DND-41 (cell line): ENCODE data around the gene AK6.

Experiments used
- ATAC-seq: fragments of 200-7000 bp; cut with Tn5 transposase; 3 replicates; pipeline ENCODE4 v1.9.1; 2021; ENCODE audit warnings: low read depth; ENCODE audit not compliant: insufficient read depth
- DNase-seq: peaks from one replicate; pipeline ENCODE4 v3.0.0-alpha.2; 2020
- H2AFZ ChIP-seq: 2 replicates; pipeline ENCODE4 v1.6.0; 2012; ENCODE audit warnings: low read depth, low read length
- H3K27ac ChIP-seq: 2 replicates; pipeline ENCODE4 v1.5.1; 2012; ENCODE audit warnings: low read length, inconsistent platforms
- H3K27me3 ChIP-seq: fragments of 200-600 bp; sonication (generic); 2 replicates; pipeline ENCODE4 v1.6.0; 2012; ENCODE audit warnings: low read length, mild to moderate bottlenecking, inconsistent platforms; ENCODE audit not compliant: insufficient read depth, poor library complexity
- H3K36me3 ChIP-seq: 2 replicates; pipeline ENCODE4 v1.5.1; 2012; ENCODE audit warnings: low read length, inconsistent platforms; ENCODE audit not compliant: insufficient read depth
- H3K4me1 ChIP-seq: 2 replicates; pipeline ENCODE4 v1.5.1; 2012; ENCODE audit warnings: mild to moderate bottlenecking, low read length; ENCODE audit not compliant: insufficient read depth
- H3K4me2 ChIP-seq: 2 replicates; pipeline ENCODE4 v1.6.0; 2012; ENCODE audit warnings: mild to moderate bottlenecking, moderate library complexity, low read length, inconsistent platforms; ENCODE audit not compliant: insufficient read depth
- H3K4me3 ChIP-seq, 2 experiments: fragments of 200-600 bp in 1 of 2; shearing (Covaris generic) in 1 of 2; 2 replicates each; pipeline ENCODE4 v1.5.1; 2012 to 2016; ENCODE audit warnings: inconsistent platforms in 2 of 2, low read length in 2 of 2, mild to moderate bottlenecking in 2 of 2, low read depth in 1 of 2, moderate library complexity in 1 of 2
- H3K79me2 ChIP-seq: 2 replicates; pipeline ENCODE4 v1.6.0; 2012; ENCODE audit warnings: low read length, inconsistent platforms; ENCODE audit not compliant: insufficient read depth
- H3K9ac ChIP-seq: 2 replicates; pipeline ENCODE4 v1.6.0; 2012; ENCODE audit warnings: low read depth, mild to moderate bottlenecking, inconsistent platforms, low read length, moderate library complexity
- H3K9me3 ChIP-seq: 2 replicates; pipeline ENCODE4 v1.5.1; 2012; ENCODE audit warnings: low read length, moderate library complexity, mild to moderate bottlenecking, inconsistent platforms; ENCODE audit not compliant: insufficient read depth, severe bottlenecking
- H4K20me1 ChIP-seq: 2 replicates; pipeline ENCODE4 v1.6.0; 2012; ENCODE audit warnings: low read length; ENCODE audit not compliant: insufficient read depth
- EZH2 ChIP-seq: IDR thresholded peaks from 3 replicates; pipeline ENCODE4 v1.6.1; 2012; ENCODE audit warnings: borderline replicate concordance, low read depth, mild to moderate bottlenecking, moderate library complexity, low read length, inconsistent platforms; ENCODE audit not compliant: severe bottlenecking
- TF ChIP-seq, protein P1 (sequence below): IDR thresholded peaks from 2 replicates; pipeline ENCODE4 v1.5.1; 2012; ENCODE audit warnings: borderline replicate concordance, low read length, moderate library complexity, mild to moderate bottlenecking; ENCODE audit not compliant: poor library complexity, severe bottlenecking; ENCODE audit errors: extremely low read depth

The AK6 gene

GRCh38 chr5:69309380-69309779, 59.9 kb downstream of the AK6 start:
- no peak for ATAC-seq
- Histone ChIP-seq H3K9me3 (peaks cover 6% of the 10 kb centered on the region), H3K27ac (no peak overlapping the region), H2AFZ (no peak overlapping the region), H3K9ac (no peak overlapping the region), H3K4me3 (no peak overlapping the region), H3K79me2 (no peaks in the 10 kb centered on the region), H3K27me3 (no peaks in the 10 kb centered on the region), H4K20me1 (no peaks in the 10 kb centered on the region), H3K4me1 (no peaks in the 10 kb centered on the region), H3K4me2 (no peak overlapping the region), H3K36me3 (peaks cover 57% of the 10 kb centered on the region)
- DNase-seq = no peak
- no peak for TF ChIP-seq EZH2
- TF ChIP-seq, protein P1, sequence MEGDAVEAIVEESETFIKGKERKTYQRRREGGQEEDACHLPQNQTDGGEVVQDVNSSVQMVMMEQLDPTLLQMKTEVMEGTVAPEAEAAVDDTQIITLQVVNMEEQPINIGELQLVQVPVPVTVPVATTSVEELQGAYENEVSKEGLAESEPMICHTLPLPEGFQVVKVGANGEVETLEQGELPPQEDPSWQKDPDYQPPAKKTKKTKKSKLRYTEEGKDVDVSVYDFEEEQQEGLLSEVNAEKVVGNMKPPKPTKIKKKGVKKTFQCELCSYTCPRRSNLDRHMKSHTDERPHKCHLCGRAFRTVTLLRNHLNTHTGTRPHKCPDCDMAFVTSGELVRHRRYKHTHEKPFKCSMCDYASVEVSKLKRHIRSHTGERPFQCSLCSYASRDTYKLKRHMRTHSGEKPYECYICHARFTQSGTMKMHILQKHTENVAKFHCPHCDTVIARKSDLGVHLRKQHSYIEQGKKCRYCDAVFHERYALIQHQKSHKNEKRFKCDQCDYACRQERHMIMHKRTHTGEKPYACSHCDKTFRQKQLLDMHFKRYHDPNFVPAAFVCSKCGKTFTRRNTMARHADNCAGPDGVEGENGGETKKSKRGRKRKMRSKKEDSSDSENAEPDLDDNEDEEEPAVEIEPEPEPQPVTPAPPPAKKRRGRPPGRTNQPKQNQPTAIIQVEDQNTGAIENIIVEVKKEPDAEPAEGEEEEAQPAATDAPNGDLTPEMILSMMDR = no peak

GRCh38 chr5:69308046-69308553, 61.2 kb downstream of the AK6 start:
- no peak for ATAC-seq
- no peak overlapping the region for H3K27ac ChIP-seq
- TF ChIP-seq, protein P1 = no peak
- TF ChIP-seq EZH2 = no peak

DNA sequence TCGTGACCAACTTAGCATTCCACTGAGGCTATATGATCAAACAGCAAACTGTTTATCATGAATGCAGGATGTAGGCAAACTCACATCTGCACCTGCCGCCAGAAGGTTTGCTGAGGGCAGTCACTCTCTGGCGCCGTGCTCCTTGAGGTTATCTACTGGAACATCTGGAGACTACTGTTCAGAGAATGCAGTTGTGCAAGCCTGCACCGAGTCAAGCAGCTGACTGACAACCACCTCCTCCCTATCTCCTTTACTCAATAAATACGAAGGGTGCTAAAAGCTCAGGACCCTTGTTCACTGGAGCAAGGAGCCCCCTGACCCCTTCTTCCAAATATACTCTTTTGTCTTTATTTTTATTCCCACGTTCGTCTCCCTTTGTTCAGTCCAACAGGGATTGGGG, 63.8 kb downstream of the AK6 start:
- peaks cover 35% of the 10 kb centered on the region for H3K36me3 ChIP-seq
- no peak overlapping the region for H3K4me2 ChIP-seq
- H3K9ac ChIP-seq = no peak overlapping the region

More at GRCh38 chr5:69308046-69308553, 61.2 kb downstream of the AK6 start:
- H4K20me1 ChIP-seq = no peaks in the 10 kb centered on the region
- no peak overlapping the region for H2AFZ ChIP-seq
- no peak overlapping the region for H3K9ac ChIP-seq
- H3K27me3 ChIP-seq = no peaks in the 10 kb centered on the region
- H3K79me2 ChIP-seq = no peaks in the 10 kb centered on the region
- H3K36me3 ChIP-seq = peaks cover 48% of the 10 kb centered on the region
- no peaks in the 10 kb centered on the region for H3K4me1 ChIP-seq
- no peak for DNase-seq
- H3K4me2 ChIP-seq = no peak overlapping the region
- peaks cover 6% of the 10 kb centered on the region for H3K9me3 ChIP-seq
- no peak overlapping the region for H3K4me3 ChIP-seq

More for the DNA sequence above, 63.8 kb downstream of the AK6 start:
- Histone ChIP-seq H2AFZ (no peak overlapping the region), H3K4me3 (no peak overlapping the region), H3K4me1 (no peaks in the 10 kb centered on the region), H3K79me2 (no peaks in the 10 kb centered on the region), H3K27ac (no peak overlapping the region), H4K20me1 (no peaks in the 10 kb centered on the region), H3K27me3 (no peaks in the 10 kb centered on the region), H3K9me3 (peaks cover 5% of the 10 kb centered on the region)
- no peak for ATAC-seq
- DNase-seq = no peak
- no peak for TF ChIP-seq EZH2
- TF ChIP-seq, protein P1 = no peak
